Measurements from ENCODE around the gene ZNF76.

DNA sequence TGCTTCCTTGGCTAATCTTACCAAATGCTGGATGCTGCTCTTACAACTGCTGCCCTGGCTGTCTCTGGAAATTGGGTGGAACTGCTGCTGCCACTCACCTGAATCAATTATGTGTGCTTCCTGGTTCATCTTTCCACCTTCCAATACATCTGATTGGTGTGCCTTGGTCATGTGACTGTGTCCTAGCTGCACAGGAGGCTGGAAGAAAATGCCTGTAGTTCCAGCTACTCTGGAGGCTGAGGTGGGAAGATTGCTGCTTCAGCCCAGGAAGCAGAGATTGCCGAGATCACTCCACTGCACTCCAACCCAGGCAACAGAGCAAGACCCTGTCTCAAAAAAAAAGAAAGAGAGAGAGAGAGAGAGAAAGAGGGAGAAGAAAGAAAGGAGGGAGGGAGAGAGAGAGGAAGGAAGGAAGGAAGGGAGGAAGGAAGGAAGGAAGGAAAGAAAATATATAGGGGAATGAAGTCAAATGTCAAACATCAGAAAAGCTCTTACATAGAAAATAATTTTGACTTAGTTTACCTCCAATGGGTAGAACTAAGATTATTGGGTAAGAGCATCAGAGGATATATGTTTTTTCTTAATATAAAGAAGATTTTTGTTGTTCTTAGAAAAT is 68.7 kb downstream of the ZNF76 start:
- no peak for TF ChIP-seq BHLHE40 (IDR thresholded peaks at IDR 0.05; ENCODE audit: low read depth, low read length)
- TF ChIP-seq POLR2A (IDR thresholded peaks at IDR 0.05; ENCODE audit: low read length): no peak
- TF ChIP-seq, protein P1, sequence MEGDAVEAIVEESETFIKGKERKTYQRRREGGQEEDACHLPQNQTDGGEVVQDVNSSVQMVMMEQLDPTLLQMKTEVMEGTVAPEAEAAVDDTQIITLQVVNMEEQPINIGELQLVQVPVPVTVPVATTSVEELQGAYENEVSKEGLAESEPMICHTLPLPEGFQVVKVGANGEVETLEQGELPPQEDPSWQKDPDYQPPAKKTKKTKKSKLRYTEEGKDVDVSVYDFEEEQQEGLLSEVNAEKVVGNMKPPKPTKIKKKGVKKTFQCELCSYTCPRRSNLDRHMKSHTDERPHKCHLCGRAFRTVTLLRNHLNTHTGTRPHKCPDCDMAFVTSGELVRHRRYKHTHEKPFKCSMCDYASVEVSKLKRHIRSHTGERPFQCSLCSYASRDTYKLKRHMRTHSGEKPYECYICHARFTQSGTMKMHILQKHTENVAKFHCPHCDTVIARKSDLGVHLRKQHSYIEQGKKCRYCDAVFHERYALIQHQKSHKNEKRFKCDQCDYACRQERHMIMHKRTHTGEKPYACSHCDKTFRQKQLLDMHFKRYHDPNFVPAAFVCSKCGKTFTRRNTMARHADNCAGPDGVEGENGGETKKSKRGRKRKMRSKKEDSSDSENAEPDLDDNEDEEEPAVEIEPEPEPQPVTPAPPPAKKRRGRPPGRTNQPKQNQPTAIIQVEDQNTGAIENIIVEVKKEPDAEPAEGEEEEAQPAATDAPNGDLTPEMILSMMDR (IDR thresholded peaks at IDR 0.05): no peak
- no peak for TF ChIP-seq RAD21 (conservative IDR thresholded peaks at IDR 0.05 in 1 of 2, IDR thresholded peaks at IDR 0.05 in 1 of 2)
- no peak for TF ChIP-seq MAZ (IDR thresholded peaks at IDR 0.05; ENCODE audit: borderline replicate concordance, low read depth, low read length)
- no peak for TF ChIP-seq MYC (IDR thresholded peaks at IDR 0.05; ENCODE audit: borderline replicate concordance, low read length)
- no peak for TF ChIP-seq CHD2 (IDR thresholded peaks at IDR 0.05; ENCODE audit: low read length, partially characterized antibody)
- TF ChIP-seq, protein P2, sequence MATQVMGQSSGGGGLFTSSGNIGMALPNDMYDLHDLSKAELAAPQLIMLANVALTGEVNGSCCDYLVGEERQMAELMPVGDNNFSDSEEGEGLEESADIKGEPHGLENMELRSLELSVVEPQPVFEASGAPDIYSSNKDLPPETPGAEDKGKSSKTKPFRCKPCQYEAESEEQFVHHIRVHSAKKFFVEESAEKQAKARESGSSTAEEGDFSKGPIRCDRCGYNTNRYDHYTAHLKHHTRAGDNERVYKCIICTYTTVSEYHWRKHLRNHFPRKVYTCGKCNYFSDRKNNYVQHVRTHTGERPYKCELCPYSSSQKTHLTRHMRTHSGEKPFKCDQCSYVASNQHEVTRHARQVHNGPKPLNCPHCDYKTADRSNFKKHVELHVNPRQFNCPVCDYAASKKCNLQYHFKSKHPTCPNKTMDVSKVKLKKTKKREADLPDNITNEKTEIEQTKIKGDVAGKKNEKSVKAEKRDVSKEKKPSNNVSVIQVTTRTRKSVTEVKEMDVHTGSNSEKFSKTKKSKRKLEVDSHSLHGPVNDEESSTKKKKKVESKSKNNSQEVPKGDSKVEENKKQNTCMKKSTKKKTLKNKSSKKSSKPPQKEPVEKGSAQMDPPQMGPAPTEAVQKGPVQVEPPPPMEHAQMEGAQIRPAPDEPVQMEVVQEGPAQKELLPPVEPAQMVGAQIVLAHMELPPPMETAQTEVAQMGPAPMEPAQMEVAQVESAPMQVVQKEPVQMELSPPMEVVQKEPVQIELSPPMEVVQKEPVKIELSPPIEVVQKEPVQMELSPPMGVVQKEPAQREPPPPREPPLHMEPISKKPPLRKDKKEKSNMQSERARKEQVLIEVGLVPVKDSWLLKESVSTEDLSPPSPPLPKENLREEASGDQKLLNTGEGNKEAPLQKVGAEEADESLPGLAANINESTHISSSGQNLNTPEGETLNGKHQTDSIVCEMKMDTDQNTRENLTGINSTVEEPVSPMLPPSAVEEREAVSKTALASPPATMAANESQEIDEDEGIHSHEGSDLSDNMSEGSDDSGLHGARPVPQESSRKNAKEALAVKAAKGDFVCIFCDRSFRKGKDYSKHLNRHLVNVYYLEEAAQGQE (IDR thresholded peaks at IDR 0.05): no peak
- no peak for TF ChIP-seq RFX5 (IDR thresholded peaks at IDR 0.05)
- no peak for TF ChIP-seq CHD4 (IDR thresholded peaks at IDR 0.05; ENCODE audit: borderline replicate concordance)
- no peak for TF ChIP-seq ELK1 (IDR thresholded peaks at IDR 0.05; ENCODE audit: low read depth, low read length)
- no peak for TF ChIP-seq HMGXB4 (CRISPR knock-in tag; IDR thresholded peaks at IDR 0.05; ENCODE audit: borderline replicate concordance)
- TF ChIP-seq EP300 (IDR thresholded peaks at IDR 0.05): no peak
- TF ChIP-seq, protein P3, sequence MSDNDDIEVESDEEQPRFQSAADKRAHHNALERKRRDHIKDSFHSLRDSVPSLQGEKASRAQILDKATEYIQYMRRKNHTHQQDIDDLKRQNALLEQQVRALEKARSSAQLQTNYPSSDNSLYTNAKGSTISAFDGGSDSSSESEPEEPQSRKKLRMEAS (IDR thresholded peaks at IDR 0.05): no peak

Measured in A549 (cell line).